Measurements from ENCODE around the gene CADPS2.
A peak's percentile ranks its signal among the peaks of the same experiment; 100 is the strongest.

The CADPS2 gene

GRCh38 chr7:122883049-122883680 is 3.1 kb downstream of the CADPS2 start:
- 0 out of 2 replicates have a peak overlapping the region, but pooled peaks have one; percentile 8 for H3K27ac ChIP-seq
- TF ChIP-seq CTCF (IDR thresholded peaks at IDR 0.05) (no peak), ZFX (IDR thresholded peaks at IDR 0.05; ENCODE audit: borderline replicate concordance) (no peak)

- TF ChIP-seq ZFX (IDR thresholded peaks at IDR 0.05; ENCODE audit: borderline replicate concordance) (no peak), CTCF (IDR thresholded peaks at IDR 0.05) (no peak)
Measured at GRCh38 chr7:122881324-122881723, 4.9 kb downstream of the CADPS2 start.

GRCh38 chr7:122869260-122869659 is 17.0 kb downstream of the CADPS2 start:
- TF ChIP-seq ZFX (IDR thresholded peaks at IDR 0.05; ENCODE audit: borderline replicate concordance) (no peak), CTCF (IDR thresholded peaks at IDR 0.05) (no peak)
- no peak overlapping the region for H3K27ac ChIP-seq

More at GRCh38 chr7:122881324-122881723, 4.9 kb downstream of the CADPS2 start:
- no peak overlapping the region for H3K27ac ChIP-seq

DNA sequence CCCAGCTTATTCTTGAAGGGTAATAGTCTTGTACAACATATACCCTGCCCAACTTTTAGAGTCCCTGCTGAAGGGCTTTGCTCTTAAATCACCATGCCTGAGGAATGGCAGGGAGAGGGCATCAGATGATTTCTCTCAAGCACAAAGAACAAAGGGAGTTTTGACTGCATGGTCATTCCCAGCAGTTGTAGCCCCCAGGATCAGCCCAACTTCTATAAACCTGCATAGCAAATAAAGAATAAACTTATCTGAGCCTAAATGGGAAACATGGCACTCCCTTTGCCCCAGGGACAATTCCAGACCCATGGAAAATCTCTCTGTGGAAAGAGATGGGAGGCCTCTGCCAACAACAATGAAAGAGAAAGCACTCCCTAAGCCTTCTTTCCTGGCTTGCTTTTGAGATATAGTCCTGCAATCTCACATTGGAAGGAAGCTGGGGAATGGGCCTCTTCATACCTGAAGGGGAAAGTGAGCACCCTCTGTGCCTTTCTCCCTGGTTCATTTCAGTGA is 18.7 kb downstream of the CADPS2 start:
- H3K27ac ChIP-seq, result no peak overlapping the region
- no peak for TF ChIP-seq ZFX (IDR thresholded peaks at IDR 0.05; ENCODE audit: borderline replicate concordance)
- TF ChIP-seq CTCF (IDR thresholded peaks at IDR 0.05), result no peak

DNA sequence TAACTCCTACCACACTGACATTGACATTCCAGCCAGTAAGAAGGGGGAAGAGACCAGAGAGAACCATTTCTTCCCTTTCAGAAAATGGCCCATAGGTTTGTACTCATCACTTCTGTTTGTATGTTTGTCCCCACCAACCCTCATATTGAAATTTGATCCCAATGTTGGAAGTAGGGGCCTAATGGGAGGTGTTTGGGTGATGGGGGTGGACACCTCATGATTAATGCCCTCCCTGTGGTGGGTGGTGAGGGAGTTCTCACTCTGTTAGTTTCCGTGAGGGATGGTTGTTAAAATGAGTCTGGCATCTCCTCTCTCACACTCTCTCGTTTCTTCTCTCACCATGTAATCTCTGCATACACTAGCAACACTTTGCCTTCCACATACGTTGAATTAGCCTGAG is 21.4 kb downstream of the CADPS2 start:
- no peak for TF ChIP-seq ZFX (IDR thresholded peaks at IDR 0.05; ENCODE audit: borderline replicate concordance)
- TF ChIP-seq CTCF (IDR thresholded peaks at IDR 0.05), result no peak
- H3K27ac ChIP-seq, result no peak overlapping the region

GRCh38 chr7:122864016-122864415 is 22.2 kb downstream of the CADPS2 start:
- no peak overlapping the region for H3K27ac ChIP-seq
- no peak for TF ChIP-seq ZFX (IDR thresholded peaks at IDR 0.05; ENCODE audit: borderline replicate concordance)
- TF ChIP-seq CTCF (IDR thresholded peaks at IDR 0.05), result no peak

DNA sequence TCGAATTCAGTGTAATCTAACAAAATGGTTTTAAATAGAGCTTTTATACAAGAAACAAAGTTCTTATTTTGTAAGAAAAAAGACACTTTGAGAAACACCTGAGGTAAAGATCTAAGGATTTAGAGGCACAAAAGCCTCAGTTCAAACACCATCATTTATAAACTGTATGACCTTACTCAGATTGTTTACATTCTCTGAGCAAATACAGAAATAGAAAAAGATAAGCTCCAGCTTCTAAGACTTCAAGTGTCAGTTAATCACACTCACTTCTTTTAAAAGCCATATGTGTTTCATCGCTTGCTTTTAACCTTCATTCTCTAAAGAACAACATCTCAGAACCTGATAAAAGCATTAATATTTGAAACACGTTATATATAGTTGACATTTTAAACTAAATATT is 27.9 kb downstream of the CADPS2 start:
- H3K27ac ChIP-seq, result no peak overlapping the region
- TF ChIP-seq CTCF (IDR thresholded peaks at IDR 0.05), result no peak
- TF ChIP-seq ZFX (IDR thresholded peaks at IDR 0.05; ENCODE audit: borderline replicate concordance), result no peak
